Measurements from ENCODE around the gene B3GALT4.
A peak's percentile ranks its signal among the peaks of the same experiment; 100 is the strongest.
"Not testable (repeated sequence)": the region's sequence is repeated elsewhere in the genome, so short reads cannot be mapped to it uniquely, and the experiment has no call there.

B3GALT4 gene

GRCh38 chr6:33276864-33277662, at the start of gene B3GALT4:
TSS of gene B3GALT4 (plus strand) at chr6:33277123. CDS start at chr6:33277420, 297 bp downstream.
- DNase-seq (ENCODE audit: low read depth): peak; percentile 74

GRCh38 chr6:33235221-33235634, 41.7 kb upstream of the B3GALT4 start:
- no peak for DNase-seq (ENCODE audit: low read depth)

GRCh38 chr6:33236328-33236727, 40.6 kb upstream of the B3GALT4 start:
- DNase-seq (ENCODE audit: low read depth): no peak

- DNase-seq (ENCODE audit: low read depth): no peak
Measured at GRCh38 chr6:33236852-33237251, 40.1 kb upstream of the B3GALT4 start.

- no peak for DNase-seq (ENCODE audit: low read depth)
Measured at GRCh38 chr6:33237741-33238140, 39.2 kb upstream of the B3GALT4 start.

GRCh38 chr6:33241968-33242367, 35.0 kb upstream of the B3GALT4 start:
- no peak for DNase-seq (ENCODE audit: low read depth)

GRCh38 chr6:33243476-33243875, 33.4 kb upstream of the B3GALT4 start:
- DNase-seq (ENCODE audit: low read depth): no peak

GRCh38 chr6:33247977-33248642, 28.8 kb upstream of the B3GALT4 start:
- peak; percentile 90 for DNase-seq (ENCODE audit: low read depth)

GRCh38 chr6:33248643-33248931, 28.3 kb upstream of the B3GALT4 start:
- DNase-seq (ENCODE audit: low read depth): no peak

- DNase-seq (ENCODE audit: low read depth): peak; percentile 94
Measured at GRCh38 chr6:33248932-33249731, 27.8 kb upstream of the B3GALT4 start.

GRCh38 chr6:33249732-33250630, 26.9 kb upstream of the B3GALT4 start:
- no peak for DNase-seq (ENCODE audit: low read depth)

- DNase-seq (ENCODE audit: low read depth): no peak
Measured at GRCh38 chr6:33250731-33251130, 26.2 kb upstream of the B3GALT4 start.

GRCh38 chr6:33251395-33252012, 25.4 kb upstream of the B3GALT4 start:
- DNase-seq (ENCODE audit: low read depth): no peak

GRCh38 chr6:33252759-33253158, 24.2 kb upstream of the B3GALT4 start:
- DNase-seq (ENCODE audit: low read depth): no peak

GRCh38 chr6:33254591-33254990, 22.3 kb upstream of the B3GALT4 start:
- no peak for DNase-seq (ENCODE audit: low read depth)

- DNase-seq (ENCODE audit: low read depth): no peak
Measured at GRCh38 chr6:33259032-33259431, 17.9 kb upstream of the B3GALT4 start.

GRCh38 chr6:33262490-33262889, 14.4 kb upstream of the B3GALT4 start:
- not testable (repeated sequence) for DNase-seq (ENCODE audit: low read depth)

GRCh38 chr6:33264015-33264414, 12.9 kb upstream of the B3GALT4 start:
- no peak for DNase-seq (ENCODE audit: low read depth)

- no peak for DNase-seq (ENCODE audit: low read depth)
Measured at GRCh38 chr6:33271117-33271467, 5.8 kb upstream of the B3GALT4 start.

- DNase-seq (ENCODE audit: low read depth): peak; percentile 90
Measured at GRCh38 chr6:33271468-33272274, 5.3 kb upstream of the B3GALT4 start, which contains the start of the genes RPS18 and VPS52. TSS of gene RPS18 (plus strand) at chr6:33272075. CDS start at chr6:33272120, 45 bp downstream. TSS of gene VPS52 (minus strand) at chr6:33271876. CDS start at chr6:33271675, 201 bp downstream.

Data from activated T-cell treated with anti-CD3 and anti-CD28 coated beads for 24 hours (primary cell).